ENCODE data around the gene OR10H2.
"Not testable (repeated sequence)": the region's sequence is repeated elsewhere in the genome, so short reads cannot be mapped to it uniquely, and the experiment has no call there.

Gene OR10H2, protein sequence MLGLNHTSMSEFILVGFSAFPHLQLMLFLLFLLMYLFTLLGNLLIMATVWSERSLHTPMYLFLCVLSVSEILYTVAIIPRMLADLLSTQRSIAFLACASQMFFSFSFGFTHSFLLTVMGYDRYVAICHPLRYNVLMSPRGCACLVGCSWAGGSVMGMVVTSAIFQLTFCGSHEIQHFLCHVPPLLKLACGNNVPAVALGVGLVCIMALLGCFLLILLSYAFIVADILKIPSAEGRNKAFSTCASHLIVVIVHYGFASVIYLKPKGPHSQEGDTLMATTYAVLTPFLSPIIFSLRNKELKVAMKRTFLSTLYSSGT

DNA sequence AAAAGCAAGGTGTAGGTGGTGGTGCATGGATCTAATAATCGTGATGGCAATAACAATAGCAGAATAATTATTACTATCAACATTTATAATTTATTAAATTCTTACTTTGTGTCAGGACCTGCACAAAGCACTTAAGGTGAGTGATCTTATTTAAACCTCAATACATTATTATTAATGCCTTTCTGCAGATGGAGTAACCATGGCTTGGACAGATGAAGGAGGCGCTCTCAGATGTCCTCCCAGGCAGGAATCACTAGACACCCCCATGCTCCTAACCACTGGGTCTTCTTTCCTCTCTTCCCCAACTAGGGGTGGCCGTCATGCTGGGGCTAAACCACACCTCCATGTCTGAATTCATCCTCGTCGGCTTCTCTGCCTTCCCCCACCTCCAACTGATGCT is at the start of gene OR10H2:
OR10H2 (plus strand) TSS at position 301 of the 400 bp plus-strand sequence; CDS start at position 321, 20 bp downstream.
- DNase-seq: no peak

DNA sequence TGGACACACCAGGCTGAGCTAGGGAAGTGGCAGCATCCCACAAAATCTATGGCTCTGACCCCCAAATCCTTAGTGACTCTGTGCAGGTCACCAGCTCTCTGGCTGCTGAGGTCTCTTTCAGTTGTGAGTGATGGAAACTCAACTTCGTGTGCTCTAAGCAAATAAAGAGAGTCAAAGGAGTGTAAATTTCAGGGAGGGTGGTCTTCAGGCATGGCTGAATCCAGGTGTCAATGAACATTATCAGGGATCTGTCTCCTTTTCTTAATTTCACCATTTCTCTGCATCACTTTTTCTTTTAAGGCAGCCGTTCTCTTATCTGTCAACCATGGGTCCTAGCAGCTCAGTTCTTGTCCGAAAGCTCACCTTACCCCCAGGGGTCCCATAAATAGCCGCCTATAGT is 48.7 kb upstream of the OR10H2 start:
- no peak for DNase-seq

DNA sequence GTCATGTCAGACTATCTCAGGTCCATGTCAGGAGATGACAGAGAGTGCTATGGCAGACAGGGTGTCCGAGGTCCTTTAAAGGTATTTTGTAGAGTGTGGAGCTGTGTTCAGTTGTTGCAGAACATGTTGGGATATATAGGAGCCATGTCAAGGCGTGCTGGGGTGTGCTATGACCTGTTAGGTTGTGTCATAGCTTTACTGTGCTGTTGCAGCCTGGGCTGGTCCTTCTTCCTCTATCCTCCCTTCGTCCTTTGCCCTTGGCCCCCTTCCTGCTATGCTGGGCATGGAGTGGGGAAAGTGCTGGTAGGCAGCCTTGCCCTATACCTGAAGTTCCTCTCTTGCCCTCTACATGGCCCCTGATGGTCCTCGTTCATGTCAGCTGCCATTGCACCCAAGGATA is 48.0 kb upstream of the OR10H2 start:
- not testable (repeated sequence) for DNase-seq

DNA sequence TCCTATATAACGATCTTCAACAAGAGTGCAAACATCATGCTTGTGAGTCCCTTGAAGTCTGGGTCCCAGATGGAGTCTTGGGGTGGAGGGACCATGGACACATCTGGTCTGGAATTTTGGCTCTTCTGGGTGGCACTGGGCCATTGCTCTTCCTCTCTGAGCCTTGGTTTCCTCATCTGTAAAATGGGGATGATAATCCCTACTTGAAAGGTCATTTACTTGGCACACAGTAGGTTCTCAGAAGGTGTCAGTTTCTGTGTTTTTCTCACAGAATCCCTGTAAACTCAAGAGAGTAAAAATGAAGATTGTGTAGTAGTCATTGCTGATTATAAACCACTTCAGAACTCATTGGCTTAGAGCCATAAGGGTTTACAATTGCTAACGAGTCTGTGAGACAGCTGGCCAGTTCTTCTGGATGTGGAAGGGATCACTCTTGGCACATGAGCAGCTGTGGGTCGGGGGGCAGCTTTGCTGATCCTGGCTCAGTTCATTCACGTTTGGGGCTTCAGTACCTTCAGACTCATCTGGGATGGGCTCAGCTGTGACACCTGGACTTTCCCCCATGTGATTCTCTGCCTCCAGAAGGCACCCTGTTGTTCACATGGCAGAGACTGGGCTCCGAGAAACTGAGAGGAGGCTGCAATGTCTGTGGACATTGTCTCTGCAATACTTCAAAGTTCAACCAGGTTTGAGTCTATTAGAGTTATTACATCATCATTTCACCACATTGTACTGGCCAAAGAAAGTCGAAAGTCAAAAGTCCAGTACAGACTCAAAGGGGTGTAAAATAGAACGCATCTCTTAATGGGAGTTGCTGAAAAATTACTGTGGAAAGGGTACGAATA is 47.1 kb upstream of the OR10H2 start:
- no peak for DNase-seq

DNA sequence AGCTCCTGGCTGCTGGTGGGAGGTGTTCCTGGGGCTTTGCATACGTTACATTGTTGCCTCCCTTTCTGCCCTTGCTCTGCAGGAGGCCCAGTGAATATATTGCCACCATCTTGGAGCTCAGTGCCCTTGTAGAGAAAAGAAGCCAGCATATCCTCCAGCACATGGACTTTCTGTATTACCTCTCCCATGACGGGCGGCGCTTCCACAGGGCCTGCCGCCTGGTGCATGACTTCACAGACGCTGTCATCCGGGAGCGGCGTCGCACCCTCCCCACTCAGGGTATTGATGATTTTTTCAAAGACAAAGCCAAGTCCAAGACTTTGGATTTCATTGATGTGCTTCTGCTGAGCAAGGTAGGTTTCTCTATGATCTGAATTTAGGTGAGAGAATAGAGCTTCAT is 44.4 kb upstream of the OR10H2 start:
- DNase-seq: no peak

DNA sequence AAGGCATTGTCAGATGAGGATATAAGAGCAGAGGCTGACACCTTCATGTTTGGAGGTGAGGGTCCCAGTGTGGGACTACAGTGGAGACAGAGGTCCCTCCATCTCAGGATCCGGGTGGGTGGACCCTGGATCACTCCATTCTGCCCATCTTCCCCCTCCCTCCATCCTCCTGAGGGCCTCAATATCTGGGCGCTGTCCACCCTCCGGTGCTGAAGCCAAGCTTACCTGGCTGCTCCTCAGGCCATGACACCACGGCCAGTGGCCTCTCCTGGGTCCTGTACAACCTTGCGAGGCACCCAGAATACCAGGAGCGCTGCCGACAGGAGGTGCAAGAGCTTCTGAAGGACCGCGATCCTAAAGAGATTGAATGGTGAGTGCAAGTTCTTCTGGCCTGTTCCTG is 43.0 kb upstream of the OR10H2 start:
- DNase-seq: no peak

DNA sequence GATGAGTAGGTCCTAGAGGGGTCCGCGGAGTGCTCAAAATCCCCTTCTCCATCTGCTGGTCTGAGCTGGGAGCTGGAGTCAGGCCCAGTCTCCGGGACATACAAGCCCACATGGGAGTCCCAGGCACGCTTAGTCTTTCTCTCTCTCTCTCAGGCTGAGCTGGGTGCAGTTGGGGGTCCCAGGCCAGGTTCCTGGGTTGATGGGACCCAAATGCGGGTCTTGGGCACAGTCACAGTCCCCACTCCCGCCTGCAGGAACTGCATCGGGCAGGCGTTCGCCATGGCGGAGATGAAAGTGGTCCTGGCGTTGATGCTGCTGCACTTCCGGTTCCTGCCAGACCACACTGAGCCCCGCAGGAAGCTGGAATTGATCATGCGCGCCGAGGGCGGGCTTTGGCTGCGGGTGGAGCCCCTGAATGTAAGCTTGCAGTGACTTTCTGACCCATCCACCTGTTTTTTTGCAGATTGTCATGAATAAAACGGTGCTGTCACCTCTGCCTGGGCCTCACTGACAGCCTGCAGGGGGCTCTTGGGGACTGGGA is 31.1 kb upstream of the OR10H2 start:
- DNase-seq: no peak

DNA sequence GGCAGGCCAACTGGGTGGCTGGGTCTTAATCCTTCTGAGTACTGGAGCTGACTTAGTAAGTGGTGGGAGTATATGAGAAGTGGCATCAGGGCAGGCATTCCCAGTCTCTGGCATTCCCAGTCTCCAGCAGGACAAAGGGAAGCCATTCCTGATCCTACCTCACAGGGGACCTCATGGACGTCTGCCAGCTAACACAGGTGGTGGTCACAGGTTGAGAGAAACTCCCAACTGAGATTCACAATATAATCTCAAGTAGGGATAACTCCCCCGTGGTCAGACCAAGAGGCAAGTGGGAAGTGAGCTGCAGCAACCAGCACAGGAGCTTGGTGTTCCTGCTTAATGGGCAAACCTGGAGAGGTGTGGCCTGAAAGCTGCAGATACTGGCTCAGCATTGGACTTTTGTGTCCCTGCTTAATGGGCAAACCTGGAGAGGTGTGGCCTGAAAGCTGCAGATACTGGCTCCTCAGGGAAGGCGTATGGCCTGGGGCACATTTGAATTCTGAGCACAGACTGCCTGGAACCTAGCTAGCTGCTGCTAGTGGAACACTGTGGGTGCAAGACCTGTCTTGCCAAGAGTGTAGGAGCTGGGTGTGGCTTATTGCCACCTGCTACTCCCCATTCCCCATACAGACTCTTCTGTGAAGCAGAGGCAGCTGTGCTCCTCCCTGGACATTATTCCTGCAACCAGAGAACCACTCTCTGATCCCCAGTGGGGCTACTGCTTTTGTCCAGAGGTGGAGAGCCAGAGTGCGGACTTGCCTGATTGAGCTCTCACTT is 25.9 kb upstream of the OR10H2 start:
- DNase-seq: no peak

DNA sequence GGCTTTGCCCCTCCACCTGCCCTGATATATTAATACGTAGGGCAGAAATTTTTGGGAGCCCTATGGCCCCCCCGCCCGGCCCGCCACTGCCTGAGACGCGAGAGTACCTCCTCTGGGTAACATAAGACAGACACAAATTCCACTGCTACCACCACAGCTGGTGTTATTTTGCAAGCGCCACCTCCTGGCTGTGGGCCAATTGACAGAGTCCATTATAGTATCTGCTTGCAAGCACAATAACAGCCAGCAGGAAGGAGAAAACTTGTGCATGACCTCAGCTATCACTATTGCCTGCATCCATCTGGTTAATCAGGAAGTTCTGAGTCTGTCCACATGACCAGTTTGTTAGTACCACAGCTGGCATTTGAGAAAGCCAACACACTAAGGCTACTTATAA is 25.3 kb upstream of the OR10H2 start:
- DNase-seq: no peak

DNA sequence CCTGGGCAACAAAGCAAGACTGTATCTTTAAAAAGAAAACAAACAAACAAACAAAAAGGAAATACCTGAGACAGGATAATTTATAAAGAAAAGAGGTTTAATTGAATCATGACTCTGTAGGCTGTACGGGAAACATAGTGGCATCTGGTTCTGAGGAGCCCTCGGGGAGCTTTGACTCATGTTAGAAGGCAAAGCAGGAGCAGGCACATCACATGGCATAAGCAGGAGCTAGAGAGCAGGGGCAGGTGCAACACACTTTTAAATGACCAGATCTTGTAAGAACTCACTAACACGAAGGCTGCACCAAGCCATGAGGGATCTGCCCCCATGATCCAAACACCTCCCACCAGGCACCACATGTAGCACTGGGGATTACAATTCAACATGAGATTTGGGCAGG is 13.2 kb upstream of the OR10H2 start:
- DNase-seq: no peak

DNA sequence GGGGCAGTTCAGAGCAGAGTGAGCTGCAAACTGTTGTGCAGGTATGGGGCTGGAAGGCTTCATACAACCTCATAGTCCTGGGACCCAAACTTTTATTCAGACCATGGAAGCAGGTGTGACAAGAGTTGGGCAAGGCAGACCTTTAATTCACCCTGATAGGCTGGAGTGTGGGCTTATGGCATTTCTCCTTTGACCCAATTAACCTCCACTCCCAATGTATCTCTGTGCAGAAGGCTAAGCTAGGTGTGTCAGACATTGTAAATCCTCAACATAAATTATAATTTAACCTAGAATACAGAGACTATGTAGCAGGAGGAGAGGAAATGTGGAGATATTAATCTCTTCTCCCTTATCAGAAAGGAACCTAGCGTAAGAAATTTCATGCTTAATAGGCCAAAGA is 12.2 kb upstream of the OR10H2 start:
- DNase-seq: no peak

DNA sequence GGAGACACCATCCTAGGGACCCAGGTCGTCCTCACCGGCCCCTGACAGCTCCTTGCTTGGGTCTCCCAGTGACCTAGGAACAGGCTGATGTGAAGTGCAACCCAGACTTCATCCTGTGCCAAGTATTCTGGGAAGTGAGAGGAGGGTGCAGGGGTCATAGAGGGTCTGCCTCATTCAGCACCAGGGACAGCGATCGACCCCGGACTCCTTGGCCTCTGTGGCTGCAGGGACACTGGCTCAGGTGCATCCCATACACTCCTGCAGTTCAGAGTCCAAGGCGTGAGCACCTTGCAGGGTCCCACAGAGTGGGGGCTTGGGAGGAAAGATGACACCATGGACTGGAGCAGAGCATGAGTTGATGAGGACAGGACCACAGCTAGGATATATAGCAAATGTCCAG is 10.0 kb upstream of the OR10H2 start:
- DNase-seq: no peak

DNA sequence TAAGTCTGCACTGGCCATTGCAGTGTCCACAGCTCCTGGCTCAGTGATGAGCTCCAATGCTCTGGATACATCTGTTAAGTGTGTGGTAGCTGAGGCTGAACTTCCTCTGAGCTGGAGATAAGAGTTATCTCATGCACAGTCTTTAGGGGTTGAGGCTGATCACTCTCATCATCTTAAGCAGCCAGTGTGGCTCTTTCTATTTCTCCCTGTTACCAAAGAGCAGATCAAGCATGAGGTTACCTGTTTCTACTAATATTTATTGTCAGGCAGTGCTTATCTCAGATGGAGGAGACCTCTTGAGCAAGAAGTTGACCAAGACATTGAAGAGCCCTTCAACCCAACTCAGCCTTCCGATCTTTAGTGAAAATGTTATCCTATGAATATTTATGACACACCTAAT is 6.6 kb upstream of the OR10H2 start:
- no peak for DNase-seq

DNA sequence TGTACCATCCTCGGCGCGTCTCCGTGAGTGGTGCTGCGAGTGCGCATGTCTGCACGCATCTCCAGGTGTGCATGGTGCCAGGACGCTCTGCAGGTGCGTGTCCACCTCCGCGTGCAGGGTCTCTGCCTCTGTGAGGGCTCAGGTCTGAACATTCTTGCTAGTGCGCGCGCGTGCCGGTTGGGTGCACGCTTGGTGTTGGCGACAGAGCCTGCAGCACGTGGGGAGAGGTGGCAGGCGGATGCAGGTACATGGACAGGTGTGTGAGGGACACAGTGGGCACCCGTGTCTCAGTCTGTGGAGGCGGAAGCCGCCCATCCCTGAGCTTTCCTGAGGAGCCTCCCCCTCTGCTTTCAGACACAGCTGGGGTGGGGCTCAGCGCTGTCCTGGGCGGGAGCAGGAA is 4.9 kb upstream of the OR10H2 start:
- no peak for DNase-seq

DNA sequence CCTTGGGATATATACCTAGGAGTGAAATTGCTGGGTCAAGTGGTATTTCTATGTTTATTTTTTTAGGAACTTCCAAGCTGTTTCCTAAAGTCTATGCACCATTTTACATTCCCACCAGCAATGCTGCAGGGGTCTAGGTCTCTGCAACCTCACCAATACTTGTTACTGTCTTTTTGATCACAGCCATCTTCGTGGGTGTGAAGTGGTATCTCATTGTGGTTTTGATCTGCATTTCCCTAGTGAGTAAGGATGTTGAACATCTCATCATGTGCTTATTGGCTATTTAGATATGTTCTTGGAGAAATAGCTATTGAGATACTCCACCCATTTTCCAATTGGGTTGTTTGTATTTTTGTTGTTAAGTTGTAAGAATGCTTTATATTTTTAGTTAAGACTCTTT is 2.7 kb downstream of the OR10H2 start:
- DNase-seq: no peak

DNA sequence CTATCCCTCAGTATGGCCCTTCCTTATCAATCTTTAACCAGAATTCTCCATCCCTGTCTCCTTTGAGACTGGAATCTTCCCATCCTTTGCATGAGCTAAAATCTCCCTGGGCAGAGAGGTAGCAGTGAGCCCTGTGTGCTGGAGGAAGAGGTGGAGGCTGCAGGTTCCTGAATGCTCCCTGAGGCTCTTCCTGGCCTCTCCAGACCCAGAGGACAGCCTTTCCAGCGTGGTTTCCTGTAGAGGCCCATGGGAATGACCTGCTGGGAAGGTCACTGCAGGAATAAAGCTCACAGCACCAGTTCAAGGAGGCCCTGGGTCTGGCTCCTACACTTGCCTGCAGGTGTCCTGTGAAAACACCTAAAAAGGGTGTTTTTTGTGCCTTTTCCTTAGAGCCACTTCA is 4.6 kb downstream of the OR10H2 start:
- no peak for DNase-seq

DNA sequence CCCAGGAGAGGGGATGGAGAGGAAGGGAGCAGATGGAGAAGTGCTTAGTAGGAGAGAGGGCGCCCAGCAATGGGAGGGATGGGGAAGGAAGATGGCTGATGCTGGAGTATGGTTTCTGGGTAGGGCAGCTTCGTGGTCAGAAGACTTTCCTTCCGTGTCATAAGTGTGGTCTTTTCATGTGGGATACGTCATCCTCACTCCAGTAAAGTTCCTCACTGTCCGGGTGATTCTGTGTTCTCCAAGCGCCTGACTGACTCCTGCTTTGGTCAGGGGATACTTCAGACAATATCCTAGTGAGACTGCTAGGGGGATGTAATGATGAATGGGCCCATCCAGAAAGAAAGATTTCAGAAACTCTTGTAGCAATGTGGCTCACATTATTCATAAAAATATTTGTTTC is 6.1 kb downstream of the OR10H2 start:
- no peak for DNase-seq

DNA sequence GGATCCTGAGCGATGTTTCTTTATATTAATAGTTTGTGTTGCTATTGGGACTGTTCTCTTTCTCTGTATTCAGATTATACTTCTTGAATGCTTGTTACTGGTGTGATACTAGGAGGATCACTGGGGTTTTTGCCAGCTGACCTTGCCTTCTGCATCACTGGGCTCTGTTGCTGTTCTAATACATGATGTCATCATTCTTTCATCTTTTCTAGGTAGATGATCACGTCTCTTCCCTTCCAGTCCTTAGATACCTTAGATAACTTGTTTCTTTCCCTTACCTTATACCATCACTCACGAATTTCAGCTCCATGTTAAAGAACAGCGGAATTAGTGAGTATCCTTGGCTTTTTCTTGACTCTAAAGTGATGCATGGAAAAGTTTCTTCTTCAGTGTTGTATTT is 9.9 kb downstream of the OR10H2 start, which contains the start of gene OR10H3:
OR10H3 (plus strand) TSS at position 264 of the 400 bp plus-strand sequence. CDS start 3,408 bp downstream, outside the sequence.
- no peak for DNase-seq

DNA sequence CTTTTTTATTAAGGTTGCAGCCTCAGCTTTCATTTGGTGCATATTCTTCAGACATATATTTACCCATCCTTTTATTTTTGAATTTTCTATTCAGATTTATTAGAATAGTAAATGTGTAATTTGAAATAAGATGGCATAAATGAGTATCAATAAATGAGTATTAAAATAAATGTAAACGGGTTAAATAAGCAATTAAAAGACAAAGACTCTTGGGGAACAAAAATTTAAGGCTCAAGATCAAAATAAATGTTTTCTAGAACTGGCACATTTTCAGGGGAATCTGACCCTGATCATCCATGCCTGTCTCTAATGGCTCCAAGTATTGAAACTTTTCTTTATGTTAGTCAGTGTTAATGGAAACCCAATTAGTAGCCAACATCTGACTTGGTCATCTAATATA is 13.0 kb downstream of the OR10H2 start:
- no peak for DNase-seq

DNA sequence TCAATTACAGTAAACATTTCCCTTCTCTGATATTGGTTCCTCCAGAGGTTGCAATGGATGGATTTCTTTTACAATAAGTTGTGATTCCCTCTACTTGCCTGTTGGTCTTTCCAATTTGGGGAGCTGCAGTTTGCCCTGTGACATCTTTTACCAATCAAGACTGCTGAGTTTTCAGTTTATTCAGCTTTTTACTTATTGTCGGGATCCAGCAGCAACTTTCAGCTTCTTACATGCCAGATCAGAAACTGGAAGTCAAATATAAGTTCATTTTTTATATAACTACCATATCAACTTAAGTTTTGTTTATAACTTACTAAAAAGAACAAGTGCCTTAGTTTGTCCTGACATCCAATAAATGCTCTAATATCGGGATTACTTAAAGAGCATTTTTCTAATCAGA is 20.4 kb downstream of the OR10H2 start:
- DNase-seq: no peak

DNA sequence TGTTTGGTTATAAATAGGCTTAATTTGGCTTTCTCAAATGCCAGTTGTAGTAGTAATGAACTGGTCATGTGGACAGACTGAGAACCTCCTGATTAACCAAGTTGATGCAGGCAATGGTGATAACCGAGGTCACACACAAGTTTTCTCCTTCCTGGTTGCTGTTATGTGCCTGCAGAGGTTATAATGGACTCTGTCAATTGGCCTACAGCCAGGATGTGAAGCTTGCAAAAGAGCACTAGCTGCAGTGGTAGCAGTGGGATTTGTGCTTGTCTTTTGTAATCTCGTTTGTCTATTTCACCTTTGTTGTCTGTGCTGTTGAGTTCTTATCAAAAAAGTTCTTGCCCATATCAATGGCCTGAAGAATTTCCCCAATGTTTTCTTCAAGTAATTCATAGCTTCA is 30.6 kb downstream of the OR10H2 start:
- DNase-seq: no peak

DNA sequence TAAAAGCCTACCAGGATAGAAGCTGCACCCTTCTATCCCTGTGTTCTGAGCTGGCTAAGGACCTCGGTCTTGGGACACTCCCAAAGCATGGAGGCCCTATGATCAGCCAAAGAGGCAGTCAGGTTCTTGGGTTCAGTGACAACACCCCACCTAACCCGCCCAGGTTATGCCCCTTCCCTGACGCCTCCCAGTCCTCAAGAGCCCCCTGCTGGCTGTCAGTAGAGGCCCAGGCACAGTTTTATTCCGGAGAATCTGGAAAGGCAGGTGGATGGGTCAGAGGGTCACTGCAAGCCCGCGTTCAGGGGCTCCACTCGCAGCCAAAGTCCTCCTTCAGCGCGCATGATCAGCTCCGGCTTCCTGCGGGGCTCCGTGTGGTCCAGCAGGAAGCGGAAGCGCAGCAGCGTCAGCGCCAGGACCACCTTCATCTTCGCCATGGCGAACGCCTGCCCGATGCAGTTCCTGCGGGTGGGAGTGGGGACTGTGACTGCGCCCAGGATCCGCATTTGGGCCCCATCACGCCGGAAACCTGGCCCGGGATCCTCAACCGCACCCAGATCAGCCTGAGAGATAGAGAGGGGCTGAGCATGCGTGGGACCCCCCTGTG is 32.2 kb downstream of the OR10H2 start:
- no peak for DNase-seq

DNA sequence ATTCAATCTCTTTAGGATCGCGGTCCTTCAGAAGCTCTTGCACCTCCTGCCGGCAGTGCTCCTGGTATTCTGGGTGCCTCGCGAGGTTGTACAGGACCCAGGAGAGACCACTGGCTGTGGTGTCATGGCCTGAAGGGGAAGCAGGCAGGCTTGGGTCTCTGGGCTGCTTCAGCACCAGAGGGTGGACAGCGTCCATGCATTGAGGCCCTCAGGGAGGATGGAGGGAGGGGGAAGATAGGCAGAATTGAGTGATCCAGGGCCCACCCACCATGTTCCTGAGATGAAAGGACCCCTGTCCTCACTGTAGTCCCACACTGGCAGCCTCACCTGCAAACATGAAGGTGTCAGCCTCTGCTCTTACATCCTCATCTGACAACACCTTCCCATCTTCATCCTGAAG is 41.8 kb downstream of the OR10H2 start:
- no peak for DNase-seq

All from stimulated activated naive CD4-positive, alpha-beta T cell treated with Interleukin-2 at 50 U/mL for 16 hours (primary cell).